Endothelial cell (in vitro differentiated cells): Measurements from ENCODE around the gene DLG1. TPM values are rescaled to one million over a fixed set of nuclear protein-coding genes. Genes with fewer than 3 reads are reported as not detected.

Experiments used
- DNase-seq: peaks from one replicate; pipeline ENCODE4 v3.0.0; 2021; ENCODE audit warnings: low spot score
- H3K27ac Mint-ChIP-seq: one replicate; pipeline ENCODE4 v1.8.0; 2021; ENCODE audit warnings: mixed read lengths, inconsistent platforms; ENCODE audit not compliant: unreplicated experiment
- H3K27me3 Mint-ChIP-seq: one replicate; pipeline ENCODE4 v1.8.0; 2021; ENCODE audit warnings: mild to moderate bottlenecking, moderate library complexity, mixed read lengths, inconsistent platforms; ENCODE audit not compliant: unreplicated experiment
- H3K36me3 Mint-ChIP-seq: one replicate; pipeline ENCODE4 v1.8.0; 2021; ENCODE audit warnings: mild to moderate bottlenecking, low read depth, mixed read lengths, inconsistent platforms; ENCODE audit not compliant: unreplicated experiment
- H3K4me1 Mint-ChIP-seq: one replicate; pipeline ENCODE4 v1.8.0; 2021; ENCODE audit warnings: mild to moderate bottlenecking, mixed read lengths, inconsistent platforms; ENCODE audit not compliant: unreplicated experiment
- H3K4me3 Mint-ChIP-seq: one replicate; pipeline ENCODE4 v1.8.0; 2021; ENCODE audit warnings: mild to moderate bottlenecking, mixed read lengths, inconsistent platforms; ENCODE audit not compliant: unreplicated experiment
- H3K9me3 Mint-ChIP-seq: one replicate; pipeline ENCODE4 v1.8.0; 2021; ENCODE audit warnings: mixed read lengths, inconsistent platforms; ENCODE audit not compliant: unreplicated experiment
- total RNA-seq: library from RNA; stranded (reverse); fragmentation: NEBNext Ultra II Directional; extraction: Animal tissue kit (Norgen Biotek cat#: 25700); gene quantifications from one replicate; pipeline ENCODE4 v1.2.1, GENCODE V29; 2021; ENCODE audit not compliant: unreplicated experiment
- TF ChIP-seq, protein P1 (sequence below): fragments of 200-600 bp; sonication (generic); IDR thresholded peaks from one replicate; pipeline ENCODE4 v1.5.0; 2021; ENCODE audit warnings: antibody characterized with exemption; ENCODE audit not compliant: unreplicated experiment

Gene DLG1
- total RNA-seq, 1 donor from 2014 or later: 75.5 TPM

DNA sequence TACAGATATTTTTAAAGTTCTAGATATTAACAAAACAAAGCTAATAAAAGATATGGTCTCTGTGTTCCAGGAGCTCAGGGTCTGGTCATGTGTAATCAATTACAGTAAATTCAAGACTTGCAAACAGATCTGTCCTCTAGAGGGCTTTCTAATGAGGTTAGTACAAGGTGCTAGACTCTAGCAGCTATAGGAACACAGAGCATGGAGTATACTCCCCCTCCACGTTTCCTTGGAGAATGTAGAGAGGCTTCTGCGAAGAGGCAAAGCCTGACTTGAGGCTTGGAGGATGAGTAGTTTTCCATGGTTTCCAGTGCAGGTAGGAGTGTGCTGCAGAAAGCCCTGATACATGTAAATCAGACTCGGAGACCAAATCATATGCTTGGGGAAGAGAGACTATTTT lies 32.7 kb upstream of the DLG1 start:
- no peaks in the 10 kb centered on the region for H3K9me3 Mint-ChIP-seq
- H3K4me3 Mint-ChIP-seq: no peak overlapping the region
- no peak overlapping the region for H3K27ac Mint-ChIP-seq
- peaks cover 10% of the 10 kb centered on the region for H3K4me1 Mint-ChIP-seq
- no peak for DNase-seq
- peaks cover 3% of the 10 kb centered on the region for H3K27me3 Mint-ChIP-seq
- TF ChIP-seq, protein P1, sequence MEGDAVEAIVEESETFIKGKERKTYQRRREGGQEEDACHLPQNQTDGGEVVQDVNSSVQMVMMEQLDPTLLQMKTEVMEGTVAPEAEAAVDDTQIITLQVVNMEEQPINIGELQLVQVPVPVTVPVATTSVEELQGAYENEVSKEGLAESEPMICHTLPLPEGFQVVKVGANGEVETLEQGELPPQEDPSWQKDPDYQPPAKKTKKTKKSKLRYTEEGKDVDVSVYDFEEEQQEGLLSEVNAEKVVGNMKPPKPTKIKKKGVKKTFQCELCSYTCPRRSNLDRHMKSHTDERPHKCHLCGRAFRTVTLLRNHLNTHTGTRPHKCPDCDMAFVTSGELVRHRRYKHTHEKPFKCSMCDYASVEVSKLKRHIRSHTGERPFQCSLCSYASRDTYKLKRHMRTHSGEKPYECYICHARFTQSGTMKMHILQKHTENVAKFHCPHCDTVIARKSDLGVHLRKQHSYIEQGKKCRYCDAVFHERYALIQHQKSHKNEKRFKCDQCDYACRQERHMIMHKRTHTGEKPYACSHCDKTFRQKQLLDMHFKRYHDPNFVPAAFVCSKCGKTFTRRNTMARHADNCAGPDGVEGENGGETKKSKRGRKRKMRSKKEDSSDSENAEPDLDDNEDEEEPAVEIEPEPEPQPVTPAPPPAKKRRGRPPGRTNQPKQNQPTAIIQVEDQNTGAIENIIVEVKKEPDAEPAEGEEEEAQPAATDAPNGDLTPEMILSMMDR: no peak
- H3K36me3 Mint-ChIP-seq: no peaks in the 10 kb centered on the region

DNA sequence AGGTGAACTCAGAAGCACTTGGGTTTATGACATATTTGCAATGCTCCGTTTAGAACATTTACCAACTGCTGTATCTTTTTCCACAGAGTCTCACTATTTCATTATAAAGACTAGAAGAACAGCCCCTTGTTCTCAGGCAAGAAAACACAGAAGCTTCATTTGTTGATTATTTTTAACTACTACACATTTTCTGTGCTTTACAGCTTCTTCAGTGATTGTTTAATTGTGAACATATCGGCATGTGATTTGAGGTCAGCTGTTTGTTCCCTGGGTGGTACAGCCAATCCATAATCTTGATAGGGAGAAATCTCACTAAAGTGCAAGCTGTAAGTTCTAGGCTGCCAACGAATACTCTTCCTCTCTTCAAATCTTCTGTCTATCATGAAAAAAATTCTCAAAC lies 31.0 kb upstream of the DLG1 start:
- H3K27me3 Mint-ChIP-seq: peaks cover 2% of the 10 kb centered on the region
- H3K36me3 Mint-ChIP-seq: no peaks in the 10 kb centered on the region
- no peak overlapping the region for H3K4me3 Mint-ChIP-seq
- H3K27ac Mint-ChIP-seq: no peak overlapping the region
- H3K4me1 Mint-ChIP-seq: no peaks in the 10 kb centered on the region
- DNase-seq: no peak
- TF ChIP-seq, protein P1: no peak
- no peaks in the 10 kb centered on the region for H3K9me3 Mint-ChIP-seq

DNA sequence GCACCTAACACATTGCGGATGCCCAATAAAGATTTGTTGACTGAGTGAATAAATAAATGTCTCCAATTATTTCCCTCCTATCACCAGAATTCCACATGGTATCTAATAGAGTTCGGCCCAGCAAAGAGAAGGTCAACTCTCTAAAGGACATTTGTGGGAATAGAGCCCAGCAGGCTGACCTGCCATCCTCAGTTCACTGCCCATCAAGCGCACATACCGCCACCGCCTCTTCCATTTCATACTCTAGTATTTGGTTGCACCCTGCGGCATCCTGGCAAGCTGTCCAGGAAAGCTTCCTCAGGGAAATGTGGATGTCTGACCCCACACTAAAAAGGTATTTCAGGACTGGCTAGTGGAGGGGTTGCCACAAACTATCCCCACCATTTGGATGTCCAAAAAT lies 29.8 kb upstream of the DLG1 start:
- H3K27ac Mint-ChIP-seq: no peak overlapping the region
- no peak for DNase-seq
- H3K36me3 Mint-ChIP-seq: no peaks in the 10 kb centered on the region
- H3K9me3 Mint-ChIP-seq: no peaks in the 10 kb centered on the region
- peaks cover 4% of the 10 kb centered on the region for H3K4me1 Mint-ChIP-seq
- no peak overlapping the region for H3K4me3 Mint-ChIP-seq
- no peaks in the 10 kb centered on the region for H3K27me3 Mint-ChIP-seq
- TF ChIP-seq, protein P1: no peak

DNA sequence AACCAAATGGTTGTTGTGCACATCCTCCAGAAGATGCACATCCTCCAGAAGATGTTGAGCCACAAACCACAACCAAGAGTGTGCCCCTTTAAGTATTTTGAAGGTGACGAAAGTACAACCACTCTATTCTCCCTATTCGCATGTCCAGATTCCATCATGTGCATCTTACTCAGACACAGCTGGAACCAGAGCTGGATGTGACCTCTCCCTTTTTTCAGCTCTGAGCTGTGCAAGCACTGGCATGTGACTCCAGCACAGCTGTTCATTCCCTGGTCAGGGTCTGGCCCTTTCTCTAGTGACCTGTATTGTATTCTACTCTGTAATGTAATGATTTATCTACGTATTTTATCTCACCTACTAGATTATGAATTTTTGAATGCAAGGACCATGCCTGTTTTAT lies 29.3 kb upstream of the DLG1 start:
- peaks cover 4% of the 10 kb centered on the region for H3K4me1 Mint-ChIP-seq
- no peak overlapping the region for H3K27ac Mint-ChIP-seq
- no peaks in the 10 kb centered on the region for H3K27me3 Mint-ChIP-seq
- TF ChIP-seq, protein P1: no peak
- H3K9me3 Mint-ChIP-seq: no peaks in the 10 kb centered on the region
- no peak overlapping the region for H3K4me3 Mint-ChIP-seq
- no peaks in the 10 kb centered on the region for H3K36me3 Mint-ChIP-seq
- DNase-seq: no peak

DNA sequence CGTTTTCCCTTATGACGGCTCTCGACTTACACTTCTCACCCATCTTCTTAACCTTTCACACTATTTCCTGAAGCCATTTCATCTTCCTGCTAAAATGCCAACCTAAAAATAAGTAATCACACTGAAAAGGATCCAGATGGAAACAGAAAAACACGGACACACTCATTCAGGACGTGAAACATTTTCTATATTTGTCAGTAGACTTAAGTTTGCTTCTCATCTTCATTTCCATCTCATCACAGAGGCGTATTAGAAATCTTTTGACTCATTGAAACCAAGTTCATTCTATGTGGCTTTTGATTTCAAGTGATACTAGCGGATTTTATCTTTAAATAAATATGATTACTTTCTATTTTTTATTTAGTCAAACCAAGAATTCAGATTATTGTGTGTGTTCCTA lies 27.4 kb upstream of the DLG1 start:
- TF ChIP-seq, protein P1: no peak
- DNase-seq: no peak
- H3K36me3 Mint-ChIP-seq: no peaks in the 10 kb centered on the region
- H3K4me3 Mint-ChIP-seq: no peak overlapping the region
- H3K27ac Mint-ChIP-seq: no peak overlapping the region
- peaks cover 4% of the 10 kb centered on the region for H3K4me1 Mint-ChIP-seq
- no peaks in the 10 kb centered on the region for H3K9me3 Mint-ChIP-seq
- no peaks in the 10 kb centered on the region for H3K27me3 Mint-ChIP-seq
